ENCODE measurements around the gene LMF1. TPM values are rescaled to one million over a fixed set of nuclear protein-coding genes. Genes with fewer than 3 reads are reported as not detected.
A peak's percentile ranks its signal among the peaks of the same experiment; 100 is the strongest.

Gene LMF1
- total RNA-seq, 1 donor from 2014 or later, result 24.6 TPM

DNA sequence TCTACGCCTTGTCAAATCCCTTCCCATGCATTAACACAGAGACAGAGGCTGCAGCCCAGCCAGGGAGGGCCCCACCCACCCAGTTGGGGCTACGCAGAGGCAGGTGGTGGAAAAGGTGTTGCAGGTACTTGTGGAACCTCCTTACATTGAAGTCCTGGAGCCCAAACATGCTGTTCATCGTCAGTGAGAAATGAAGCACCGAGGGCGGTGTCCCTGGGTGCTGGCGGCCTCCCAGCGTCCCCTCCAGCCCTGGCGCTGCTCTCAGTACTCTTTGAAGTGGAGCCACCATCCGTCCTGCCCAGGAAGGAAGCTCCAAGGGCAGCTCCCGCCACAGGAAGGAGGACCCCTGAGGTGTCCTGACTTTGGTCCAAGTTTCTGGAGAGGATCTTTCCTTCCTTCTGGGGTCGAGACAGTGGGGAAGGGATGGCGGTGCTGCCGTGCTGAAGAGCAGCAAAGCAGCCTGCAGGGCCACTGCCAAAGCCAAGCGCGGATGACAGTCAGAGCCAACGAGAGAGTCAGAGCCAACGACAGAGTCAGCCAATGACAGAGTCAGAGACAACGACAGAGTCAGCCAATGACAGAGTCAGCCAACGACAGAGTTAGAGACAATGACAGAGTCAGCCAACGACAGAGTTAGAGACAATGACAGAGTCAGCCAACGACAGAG lies 23.4 kb downstream of the LMF1 start:
- no peak for TF ChIP-seq CTCF (IDR thresholded peaks at IDR 0.05)
- H3K27ac Mint-ChIP-seq (ENCODE audit: unreplicated experiment), result no peak overlapping the region

DNA sequence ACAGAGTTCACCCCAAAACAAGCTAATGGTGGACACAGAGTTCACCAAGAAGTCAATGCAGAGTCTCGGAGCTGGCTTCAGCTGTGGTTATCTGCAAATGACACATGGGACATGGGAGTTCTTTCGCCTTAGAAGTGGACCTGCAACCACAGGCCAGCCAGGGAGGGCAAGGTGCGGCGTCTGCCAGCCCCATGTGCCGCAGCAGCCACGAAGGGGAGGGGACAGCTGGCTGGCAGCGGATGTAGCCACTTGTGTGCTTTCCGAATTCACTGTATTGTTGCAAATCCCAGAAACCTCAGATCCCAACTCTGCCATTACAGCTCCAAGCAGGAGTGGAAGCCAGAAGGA lies 24.8 kb downstream of the LMF1 start:
- H3K27ac Mint-ChIP-seq (ENCODE audit: unreplicated experiment), result no peak overlapping the region
- no peaks in the 10 kb centered on the region for H3K27me3 Mint-ChIP-seq (ENCODE audit: unreplicated experiment)
- TF ChIP-seq CTCF (IDR thresholded peaks at IDR 0.05), result no peak
- peaks cover 34% of the 10 kb centered on the region for H3K36me3 Mint-ChIP-seq (ENCODE audit: unreplicated experiment)
- H3K4me3 Mint-ChIP-seq (ENCODE audit: unreplicated experiment), result no peak overlapping the region
- H3K9me3 Mint-ChIP-seq (ENCODE audit: unreplicated experiment), result peaks cover 23% of the 10 kb centered on the region
- peaks cover 6% of the 10 kb centered on the region for H3K4me1 Mint-ChIP-seq (ENCODE audit: unreplicated experiment)
- no peak for DNase-seq (ENCODE audit: extremely low spot score, unreplicated experiment)

More for the DNA sequence above, 23.4 kb downstream of the LMF1 start:
- Mint-ChIP-seq H3K36me3 (ENCODE audit: unreplicated experiment) (peaks cover 29% of the 10 kb centered on the region), H3K9me3 (ENCODE audit: unreplicated experiment) (peaks cover 11% of the 10 kb centered on the region), H3K4me3 (ENCODE audit: unreplicated experiment) (no peak overlapping the region), H3K27me3 (ENCODE audit: unreplicated experiment) (no peaks in the 10 kb centered on the region), H3K4me1 (ENCODE audit: unreplicated experiment) (peaks cover 6% of the 10 kb centered on the region)
- no peak for DNase-seq (ENCODE audit: extremely low spot score, unreplicated experiment)

DNA sequence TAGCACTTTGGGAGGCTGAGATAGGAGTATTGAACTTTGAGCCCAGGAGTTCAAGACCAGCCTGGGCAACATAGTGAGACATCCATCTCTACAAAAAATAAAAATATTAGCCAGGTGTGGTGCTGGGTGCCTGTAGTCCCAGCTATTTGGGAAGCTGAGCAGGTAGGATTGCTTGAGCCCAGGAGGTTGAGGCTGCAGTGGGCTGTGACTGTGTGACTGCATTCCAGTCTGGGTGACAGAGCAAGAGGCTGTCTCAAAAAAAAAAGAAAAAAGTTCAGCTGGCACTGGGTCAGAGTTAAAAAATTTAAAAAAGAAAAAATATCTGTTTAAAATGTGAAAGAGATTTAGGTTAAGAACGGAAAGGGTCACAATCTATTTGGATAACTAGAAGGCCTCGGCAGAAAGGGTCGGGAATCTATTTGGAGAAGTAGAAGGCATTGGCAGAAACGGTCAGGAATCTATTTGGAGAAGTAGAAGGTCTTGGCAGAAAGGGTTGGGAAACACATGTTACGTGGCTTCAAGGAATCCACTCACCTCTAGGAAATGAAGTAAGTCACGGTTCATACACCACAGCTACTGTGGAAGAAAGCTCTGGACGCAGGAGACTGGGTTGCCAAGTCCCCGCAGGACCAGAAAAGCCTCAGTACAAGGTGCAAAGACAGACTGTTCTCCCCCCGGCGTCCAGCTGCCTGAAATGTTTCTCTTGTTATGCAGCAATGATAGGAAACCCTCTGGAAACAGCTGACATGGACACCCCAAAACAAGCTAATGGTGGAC lies 25.3 kb downstream of the LMF1 start:
- no peak for TF ChIP-seq CTCF (IDR thresholded peaks at IDR 0.05)
- Mint-ChIP-seq H3K27ac (ENCODE audit: unreplicated experiment) (peak overlapping the region; percentile 28), H3K9me3 (ENCODE audit: unreplicated experiment) (peaks cover 28% of the 10 kb centered on the region), H3K4me1 (ENCODE audit: unreplicated experiment) (peaks cover 6% of the 10 kb centered on the region), H3K36me3 (ENCODE audit: unreplicated experiment) (peaks cover 40% of the 10 kb centered on the region), H3K4me3 (ENCODE audit: unreplicated experiment) (no peak overlapping the region), H3K27me3 (ENCODE audit: unreplicated experiment) (no peaks in the 10 kb centered on the region)
- DNase-seq (ENCODE audit: extremely low spot score, unreplicated experiment), result no peak

GRCh38 chr16:943971-944370 lies 26.8 kb downstream of the LMF1 start:
- no peak for DNase-seq (ENCODE audit: extremely low spot score, unreplicated experiment)
- Mint-ChIP-seq H3K4me1 (ENCODE audit: unreplicated experiment) (peaks cover 6% of the 10 kb centered on the region), H3K9me3 (ENCODE audit: unreplicated experiment) (peaks cover 28% of the 10 kb centered on the region), H3K27ac (ENCODE audit: unreplicated experiment) (no peak overlapping the region), H3K27me3 (ENCODE audit: unreplicated experiment) (no peaks in the 10 kb centered on the region), H3K36me3 (ENCODE audit: unreplicated experiment) (peaks cover 46% of the 10 kb centered on the region), H3K4me3 (ENCODE audit: unreplicated experiment) (no peak overlapping the region)
- no peak for TF ChIP-seq CTCF (IDR thresholded peaks at IDR 0.05)

GRCh38 chr16:942436-943060 lies 28.2 kb downstream of the LMF1 start:
- no peak for TF ChIP-seq CTCF (IDR thresholded peaks at IDR 0.05)
- Mint-ChIP-seq H3K27ac (ENCODE audit: unreplicated experiment) (no peak overlapping the region), H3K4me3 (ENCODE audit: unreplicated experiment) (no peak overlapping the region), H3K27me3 (ENCODE audit: unreplicated experiment) (no peaks in the 10 kb centered on the region), H3K36me3 (ENCODE audit: unreplicated experiment) (peaks cover 52% of the 10 kb centered on the region), H3K4me1 (ENCODE audit: unreplicated experiment) (peaks cover 6% of the 10 kb centered on the region), H3K9me3 (ENCODE audit: unreplicated experiment) (peaks cover 28% of the 10 kb centered on the region)
- no peak for DNase-seq (ENCODE audit: extremely low spot score, unreplicated experiment)

All from osteocyte (in vitro differentiated cells).